DMS153 treated with DMSO at 0.1 percent for 48 hours (cell line): Measurements from ENCODE around the gene TFF3.

ENCODE experiments used
- DNase-seq: peaks from one replicate; lab custom pipeline; 2025; ENCODE audit not compliant: unreplicated experiment; lab: John Stamatoyannopoulos, UW

The TFF3 gene

DNA sequence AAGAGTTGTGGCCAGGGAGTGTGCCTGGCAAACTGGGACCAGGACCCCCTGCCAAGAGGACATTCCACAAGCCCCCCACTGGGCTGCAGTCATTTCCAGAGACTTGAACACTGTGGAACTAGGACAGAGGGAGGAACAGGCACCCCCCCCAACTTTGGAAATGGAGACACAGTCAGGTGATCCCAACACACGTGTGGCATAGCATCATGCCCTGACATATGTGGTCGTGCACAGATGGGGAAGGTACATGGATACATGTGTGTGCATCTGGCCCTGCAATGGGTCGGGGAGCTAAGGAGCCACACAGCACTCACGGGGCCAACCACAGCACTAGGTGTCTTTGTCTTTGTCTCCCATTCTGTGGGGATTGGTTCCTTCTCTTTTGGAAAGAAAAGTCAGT is 6.6 kb upstream of the TFF3 start:
- no peak for DNase-seq

DNA sequence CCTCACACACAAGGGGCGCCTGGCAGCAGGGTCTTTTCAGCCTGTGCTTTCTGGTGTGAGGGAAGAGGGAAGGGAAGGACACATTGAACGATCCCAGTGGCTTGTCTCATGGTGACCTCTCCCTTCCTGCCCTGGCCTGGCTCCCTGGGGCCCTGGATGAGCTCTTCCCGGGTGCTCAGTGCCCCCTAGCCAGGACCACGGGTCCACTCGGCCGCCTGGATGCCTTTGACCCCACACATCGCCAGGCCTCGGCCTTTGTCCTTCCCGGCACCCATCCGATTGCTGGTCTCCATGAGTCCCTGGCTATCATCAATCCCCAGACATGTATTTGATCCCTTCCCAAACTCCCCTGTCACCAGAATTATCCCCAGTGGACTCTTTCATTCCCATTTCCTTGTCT is 6.0 kb upstream of the TFF3 start:
- no peak for DNase-seq

GRCh38 chr21:42320791-42321190 is 5.6 kb upstream of the TFF3 start:
- no peak for DNase-seq

DNA sequence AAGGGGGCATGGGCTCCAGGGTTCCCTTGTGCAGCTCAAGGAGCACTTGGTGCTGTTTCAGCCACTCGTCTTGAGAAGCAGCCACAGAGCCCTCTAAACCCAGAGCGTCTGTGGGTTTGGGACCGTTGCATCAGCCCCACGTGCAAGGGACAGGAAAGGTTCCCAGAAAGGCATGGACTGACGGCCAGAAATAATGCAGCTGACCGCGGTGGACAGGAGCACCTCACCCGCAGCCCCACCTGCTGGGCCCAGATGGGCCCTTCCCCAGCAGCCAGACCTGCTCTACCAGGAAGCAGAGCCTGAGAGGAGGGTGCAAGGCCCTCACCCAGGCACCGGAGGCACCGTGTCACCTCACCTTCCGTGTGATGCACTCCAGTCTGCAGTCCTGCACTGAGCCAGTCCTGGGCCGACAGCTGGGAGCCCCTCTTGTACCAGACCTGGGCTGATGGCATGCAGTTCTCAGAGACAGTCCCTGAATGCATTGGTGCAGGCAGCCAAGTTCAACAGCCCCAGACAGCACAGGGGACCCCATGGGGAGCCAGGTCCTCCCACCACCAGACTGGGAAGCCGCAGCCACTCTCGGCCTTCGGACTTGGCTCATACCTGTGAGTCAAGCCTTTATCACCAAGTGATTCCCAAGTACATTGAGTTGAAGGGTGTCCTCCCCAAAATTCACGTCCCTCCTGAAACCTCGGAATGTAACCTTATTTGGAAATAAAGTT is 4.8 kb upstream of the TFF3 start:
- no peak for DNase-seq

DNA sequence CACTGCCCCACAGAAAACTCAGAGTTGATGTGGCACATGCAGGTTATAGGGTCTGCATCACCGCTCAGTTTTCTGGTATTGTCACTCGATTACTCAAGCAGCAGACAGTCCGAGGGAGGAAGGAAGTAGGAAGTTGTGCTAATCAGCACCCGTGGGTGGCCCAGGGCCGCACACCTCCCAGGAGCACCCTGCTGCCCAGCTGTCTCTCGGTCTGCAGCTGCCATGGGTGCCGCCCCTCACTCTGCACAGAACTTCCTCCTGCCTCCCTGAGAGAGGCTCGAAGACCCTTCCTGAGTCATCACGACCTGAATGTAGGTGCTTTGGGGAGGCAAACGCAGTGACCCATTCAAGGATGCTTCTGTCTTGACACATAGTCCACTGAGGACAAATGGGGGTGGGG is 4.2 kb upstream of the TFF3 start:
- no peak for DNase-seq

- DNase-seq = no peak
Measured at GRCh38 chr21:42317826-42318746, 2.9 kb upstream of the TFF3 start.

DNA sequence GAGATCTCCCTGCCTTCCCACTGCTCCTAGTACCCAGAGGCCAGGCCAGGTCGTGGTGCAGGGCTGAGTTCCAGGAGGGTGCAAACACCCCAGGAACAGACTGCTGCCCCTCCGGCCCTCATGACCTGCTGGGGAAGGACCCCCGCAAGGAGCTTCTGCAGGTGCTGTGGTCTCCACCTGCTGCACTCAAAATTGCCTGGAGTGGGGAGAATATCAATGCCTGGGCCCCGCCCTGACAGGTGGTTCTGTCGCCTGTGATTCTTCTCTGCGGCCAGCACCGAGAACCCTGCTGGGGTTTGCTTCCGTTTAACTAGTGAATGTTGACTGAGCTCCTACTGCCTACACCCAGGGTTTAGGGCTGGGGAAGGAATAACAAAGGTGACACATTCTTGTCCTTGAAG is 2.1 kb upstream of the TFF3 start:
- DNase-seq = peak; percentile 72

- DNase-seq = no peak
Measured at GRCh38 chr21:42316891-42317290, 1.7 kb upstream of the TFF3 start.

GRCh38 chr21:42314616-42315295 is 453 bp downstream of the TFF3 start:
- DNase-seq = no peak

- DNase-seq = peak; percentile 63
Measured at GRCh38 chr21:42313501-42313969, 1.7 kb downstream of the TFF3 start.

GRCh38 chr21:42312626-42313104 is 2.5 kb downstream of the TFF3 start:
- no peak for DNase-seq

DNA sequence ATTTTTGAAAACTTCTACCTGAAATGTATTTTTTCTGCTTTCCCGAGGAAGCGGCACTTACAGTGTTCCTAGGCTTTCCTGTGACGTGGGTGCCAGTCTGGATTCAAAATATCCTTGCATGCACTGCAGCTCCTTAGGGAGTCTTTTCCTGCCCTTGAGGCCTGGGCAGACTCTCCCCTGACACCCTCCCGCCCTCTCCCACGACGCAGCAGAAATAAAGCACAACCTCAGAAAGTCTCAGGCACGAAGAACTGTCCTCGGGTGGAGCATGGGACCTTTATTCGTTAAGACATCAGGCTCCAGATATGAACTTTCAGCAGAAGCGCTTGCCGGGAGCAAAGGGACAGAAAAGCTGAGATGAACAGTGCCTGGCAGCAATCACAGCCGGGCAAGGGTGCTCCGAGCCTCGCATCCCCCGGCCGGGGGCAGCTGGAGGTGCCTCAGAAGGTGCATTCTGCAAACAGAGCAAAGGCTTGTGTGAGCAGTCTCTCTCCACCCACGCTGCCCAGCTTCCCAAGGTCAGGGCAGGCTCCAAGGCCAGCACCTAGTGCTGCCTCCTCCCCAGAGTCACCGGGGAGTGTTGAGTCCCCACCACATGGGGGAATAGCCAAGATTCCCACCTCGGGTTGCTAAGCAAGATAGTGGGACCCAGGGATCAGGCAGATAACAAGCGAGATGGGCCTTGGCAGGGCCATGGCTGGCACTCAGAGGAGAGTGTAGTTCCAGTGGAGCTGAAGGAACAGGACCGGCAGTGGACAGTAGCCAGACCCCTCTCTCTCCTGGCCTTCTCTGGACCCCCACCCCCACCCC is 3.2 kb downstream of the TFF3 start:
- DNase-seq = no peak

DNA sequence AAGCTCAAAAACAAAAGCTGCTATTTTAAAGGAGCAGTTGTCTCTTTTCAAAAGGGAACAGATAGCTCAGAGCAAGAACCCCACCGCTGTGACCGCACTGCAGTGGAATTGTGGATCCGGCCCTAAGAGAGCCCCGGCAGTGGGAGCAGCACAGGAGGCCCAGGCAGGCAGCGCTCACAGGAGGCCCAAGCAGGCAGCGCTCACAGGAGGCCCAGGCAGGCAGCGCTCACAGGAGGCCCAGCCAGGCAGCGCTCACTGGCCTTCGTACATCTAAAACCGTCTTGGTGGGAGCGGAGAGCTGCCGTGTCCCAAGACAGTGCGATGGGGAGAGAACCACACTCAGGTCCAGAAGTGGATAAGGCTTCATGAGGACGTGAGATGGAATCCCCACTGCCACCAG is 4.0 kb downstream of the TFF3 start:
- DNase-seq = no peak

DNA sequence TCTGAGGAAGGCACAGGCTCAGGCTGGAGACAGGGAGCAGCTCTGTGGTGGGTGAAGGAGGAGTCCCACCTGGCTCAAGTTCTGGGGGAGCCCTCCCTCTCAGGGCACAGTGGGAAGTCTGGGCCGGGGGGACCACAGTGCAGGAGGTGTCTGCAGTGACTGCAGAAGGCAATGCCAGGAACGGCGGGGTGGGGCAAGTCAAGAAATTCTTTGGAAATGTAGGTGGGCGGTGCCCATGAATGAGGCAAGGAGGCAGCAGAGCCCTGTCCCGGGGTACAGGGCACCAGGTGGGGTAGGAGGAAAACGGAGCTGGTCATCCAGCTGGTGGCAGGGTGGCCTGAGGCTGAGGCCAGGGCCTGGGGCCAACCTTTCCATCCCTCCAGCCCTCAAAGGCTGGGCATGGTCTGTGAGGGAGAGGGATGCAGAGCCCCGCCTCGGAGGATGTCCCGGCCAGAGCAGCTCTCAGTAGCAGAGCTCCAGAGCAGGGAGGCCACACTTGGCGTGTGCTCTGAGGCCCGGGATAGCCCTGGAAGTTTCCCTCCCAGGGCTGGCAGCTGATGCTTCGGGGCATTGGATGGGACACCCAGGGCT is 4.7 kb downstream of the TFF3 start:
- DNase-seq = no peak

DNA sequence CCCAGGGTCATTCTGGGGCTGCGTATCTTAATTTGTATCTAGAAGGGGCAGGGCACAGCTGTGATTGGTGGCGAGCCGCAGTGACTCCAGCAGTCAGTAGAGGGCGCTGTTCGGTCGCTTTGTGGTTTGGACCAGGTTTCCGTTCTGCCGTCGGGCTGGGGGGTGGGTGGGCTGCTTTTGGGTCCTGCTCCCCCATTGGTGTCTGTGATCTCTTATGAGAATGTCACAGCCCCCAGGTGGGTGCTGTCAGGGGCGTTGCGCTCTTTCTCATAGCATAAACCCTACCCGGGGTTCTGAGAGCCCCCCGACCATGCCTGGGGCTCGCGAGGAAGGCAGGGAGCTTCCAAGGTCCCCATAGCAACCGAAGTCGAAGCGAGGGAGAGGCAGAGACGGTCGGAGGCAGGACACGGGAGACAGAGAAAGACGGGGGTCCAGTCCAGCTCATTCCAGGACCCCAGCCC is 5.4 kb downstream of the TFF3 start:
- DNase-seq = peak; percentile 17

DNA sequence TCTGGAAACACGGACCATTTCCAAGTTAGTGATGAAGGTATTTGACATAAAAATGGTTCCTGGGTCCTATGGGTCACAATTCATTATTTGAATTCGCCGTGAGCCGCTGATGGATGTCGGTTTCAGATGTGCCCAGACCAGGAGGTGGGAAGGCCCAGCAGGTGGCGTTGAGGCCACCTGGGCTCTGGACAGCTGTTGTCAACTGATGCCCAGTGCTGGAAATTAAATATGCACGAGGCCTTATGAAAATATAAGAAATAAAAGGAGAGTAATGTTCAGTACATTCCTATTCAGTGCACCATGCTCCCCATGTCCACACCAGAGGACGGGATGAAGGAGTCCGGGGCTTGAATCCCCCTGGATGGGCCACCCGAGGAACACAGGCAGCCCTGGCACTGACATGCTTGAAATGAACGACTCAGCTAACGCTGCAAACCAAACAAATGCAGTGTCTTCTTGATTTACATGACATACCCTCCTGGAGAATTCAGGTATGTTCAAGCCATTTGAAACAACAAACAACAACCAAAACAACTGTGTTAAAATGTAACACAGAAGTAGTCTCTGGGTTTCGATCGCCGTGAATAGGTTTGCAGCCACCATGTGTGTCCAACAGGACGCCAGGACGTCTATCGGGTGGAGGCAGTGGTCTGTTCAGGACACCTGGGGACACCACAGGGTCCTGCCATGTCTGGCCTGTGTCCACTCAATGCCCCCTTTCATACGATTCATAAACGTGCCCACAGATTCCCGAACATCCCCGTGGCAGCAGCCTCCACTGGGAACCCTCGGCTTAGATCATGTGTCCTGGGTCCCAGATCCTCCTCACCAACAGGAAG is 6.1 kb downstream of the TFF3 start:
- DNase-seq = no peak

GRCh38 chr21:42308161-42308913 is 6.9 kb downstream of the TFF3 start:
- DNase-seq = no peak

DNA sequence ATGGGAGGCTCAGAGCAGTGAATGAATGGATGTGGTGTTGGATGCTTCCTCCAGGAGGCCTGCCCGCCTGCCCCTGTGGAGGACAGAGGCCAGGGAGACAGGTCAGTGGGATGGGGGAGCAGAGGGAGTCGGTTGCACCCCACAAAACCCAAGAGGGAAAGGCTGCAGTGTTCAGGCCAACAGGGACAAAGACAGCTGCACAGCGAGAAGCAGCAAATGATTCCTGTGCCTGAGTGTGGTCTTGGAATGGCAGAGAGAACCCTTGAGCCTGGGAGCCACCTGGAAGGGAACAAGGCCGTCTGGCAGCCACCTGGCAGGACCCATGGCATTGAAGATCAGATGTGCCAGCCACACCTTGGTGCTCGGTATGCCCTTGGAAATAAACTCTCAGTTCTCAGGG is 8.1 kb downstream of the TFF3 start:
- DNase-seq = no peak
